GM23248 (cell line): ENCODE measurements around the gene CMTM7. TPM values are rescaled to one million over a fixed set of nuclear protein-coding genes. Genes with fewer than 3 reads are reported as not detected.

Experiments used
- DNase-seq: peaks from one replicate; pipeline ENCODE4 v3.0.0-alpha.2; 2015
- H2AFZ ChIP-seq: fragments of 200-600 bp; sonication (generic); 2 replicates; pipeline ENCODE4 v1.6.1; 2016; ENCODE audit warnings: antibody characterized with exemption
- H3F3A ChIP-seq: fragments of 200-600 bp; sonication (generic); 2 replicates; pipeline ENCODE4 v1.6.1; 2016; ENCODE audit warnings: mild to moderate bottlenecking, antibody characterized with exemption, mixed run types; ENCODE audit not compliant: insufficient read depth
- H3K27ac ChIP-seq: fragments of 200-600 bp; sonication (generic); 2 replicates; pipeline ENCODE4 v1.5.1; 2016; ENCODE audit warnings: mild to moderate bottlenecking
- H3K27me3 ChIP-seq: fragments of 200-600 bp; sonication (generic); replicated peaks from 2 replicates; pipeline ENCODE4 v1.6.1; 2016; ENCODE audit warnings: mild to moderate bottlenecking; ENCODE audit not compliant: insufficient read depth
- H3K36me3 ChIP-seq: fragments of 200-600 bp; sonication (generic); 2 replicates; pipeline ENCODE4 v1.6.1; 2016; ENCODE audit warnings: low read depth, mild to moderate bottlenecking
- H3K4me1 ChIP-seq: fragments of 200-600 bp; sonication (generic); 2 replicates; pipeline ENCODE4 v1.6.1; 2016; ENCODE audit warnings: mild to moderate bottlenecking; ENCODE audit not compliant: insufficient read depth
- H3K4me2 ChIP-seq: fragments of 200-600 bp; sonication (generic); one replicate; pipeline ENCODE4 v1.6.1; 2016; ENCODE audit warnings: mild to moderate bottlenecking; ENCODE audit not compliant: unreplicated experiment
- H3K4me3 ChIP-seq: fragments of 200-600 bp; sonication (generic); 2 replicates; pipeline ENCODE4 v1.5.1; 2016; ENCODE audit warnings: mild to moderate bottlenecking
- H3K79me2 ChIP-seq: fragments of 200-600 bp; sonication (generic); 2 replicates; pipeline ENCODE4 v1.6.1; 2016; ENCODE audit warnings: mild to moderate bottlenecking; ENCODE audit not compliant: insufficient read depth
- H3K9ac ChIP-seq: fragments of 200-600 bp; sonication (generic); 2 replicates; pipeline ENCODE4 v1.6.1; 2016; ENCODE audit warnings: mild to moderate bottlenecking
- H3K9me2 ChIP-seq: fragments of 200-600 bp; sonication (generic); 2 replicates; pipeline ENCODE4 v1.6.1; 2016; ENCODE audit warnings: mixed run types, mild to moderate bottlenecking, moderate library complexity; ENCODE audit not compliant: insufficient read depth
- H3K9me3 ChIP-seq: fragments of 200-600 bp; sonication (generic); one replicate; pipeline ENCODE4 v1.6.1; 2017; ENCODE audit warnings: low read depth
- H4K20me1 ChIP-seq: fragments of 200-600 bp; sonication (generic); 2 replicates; pipeline ENCODE4 v1.6.0; 2016; ENCODE audit not compliant: insufficient read depth
- EZH2 ChIP-seq: fragments of 200-600 bp; sonication (generic); IDR thresholded peaks from 2 replicates; pipeline ENCODE4 v1.6.1; 2018; ENCODE audit warnings: antibody characterized with exemption, mild to moderate bottlenecking; ENCODE audit not compliant: insufficient read depth, poor library complexity, severe bottlenecking
- EZH2phosphoT487 ChIP-seq: fragments of 200-600 bp; sonication (generic); IDR thresholded peaks from 2 replicates; pipeline ENCODE4 v1.6.1; 2018; ENCODE audit warnings: antibody characterized with exemption, moderate library complexity, mild to moderate bottlenecking, low read depth; ENCODE audit not compliant: insufficient read depth
- WGBS, 2 experiments: methylation state at CpG; one replicate each; pipeline ENCODE4 v1.1.6; 2015 to 2017; ENCODE audit warnings: low lambda C conversion rate in 2 of 2, low coverage in 1 of 2; ENCODE audit errors: missing lambda C conversion rate in 2 of 2; 5-methylcytosine and 5-hydroxymethylcytosine counted together
- in situ Hi-C: fragments of 300-500 bp; cut with MboI; formaldehyde crosslinking; loops from 2 replicates; pipeline ENCODE4 v1.15.0; 2020
- polyA plus RNA-seq: library from polyadenylated mRNA; unstranded; fragments of >200 nt; fragmentation: Nextera tagmentation; extraction: Ambion mirVana; gene quantifications from 2 replicates; pipeline ENCODE4 v1.2.1, GENCODE V29; 2016
- total RNA-seq: library from RNA; depleted of rRNA; stranded (reverse); fragments of >200 nt; shearing (Covaris generic); gene quantifications from 2 replicates; pipeline ENCODE4 v1.2.3, GENCODE V29; 2014

CMTM7 gene
- total and polyA plus RNA-seq, 2 experiments from 2014 or later: 6.3 to 23.0 TPM

DNA sequence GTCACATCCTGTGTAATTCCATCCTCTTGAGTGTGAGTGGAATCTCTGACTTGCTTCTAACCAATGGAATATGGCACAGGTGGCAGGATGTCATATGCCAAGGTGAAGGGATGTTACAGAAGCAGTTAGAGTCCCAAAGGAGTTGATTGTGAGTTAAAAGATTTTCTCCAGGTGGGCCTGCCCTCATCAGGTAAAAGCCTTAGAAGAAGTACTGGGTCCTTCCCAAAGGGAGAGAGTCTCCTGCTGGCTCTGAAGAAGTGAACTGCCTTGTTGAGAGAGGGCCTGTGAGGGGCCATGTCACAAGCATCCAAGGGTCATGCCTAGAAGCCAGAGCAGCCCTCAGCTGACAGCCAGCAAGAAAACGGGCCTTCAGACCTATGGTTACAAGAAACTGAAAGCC, 13.1 kb downstream of the CMTM7 start:
- Histone ChIP-seq H3K36me3 (no peaks in the 10 kb centered on the region), H3K9me3 (no peaks in the 10 kb centered on the region), H3K27ac (no peak overlapping the region), H3K4me3 (no peak overlapping the region), H3K79me2 (peaks cover 19% of the 10 kb centered on the region), H4K20me1 (no peaks in the 10 kb centered on the region), H3F3A (peaks cover 5% of the 10 kb centered on the region; the same call in 1 of the 2 replicates), H3K9ac (no peak overlapping the region), H3K4me1 (peaks cover 5% of the 10 kb centered on the region), H2AFZ (no peak overlapping the region), H3K27me3 (no peaks in the 10 kb centered on the region), H3K9me2 (no peaks in the 10 kb centered on the region), H3K4me2 (no peak overlapping the region)
- WGBS, 2 experiments: 81 to 89% methylated on average over 1 of the region's 1 CpG
- no peak for DNase-seq
- TF ChIP-seq EZH2 (no peak), EZH2phosphoT487 (no peak)
- in situ Hi-C loops: no loop called here

DNA sequence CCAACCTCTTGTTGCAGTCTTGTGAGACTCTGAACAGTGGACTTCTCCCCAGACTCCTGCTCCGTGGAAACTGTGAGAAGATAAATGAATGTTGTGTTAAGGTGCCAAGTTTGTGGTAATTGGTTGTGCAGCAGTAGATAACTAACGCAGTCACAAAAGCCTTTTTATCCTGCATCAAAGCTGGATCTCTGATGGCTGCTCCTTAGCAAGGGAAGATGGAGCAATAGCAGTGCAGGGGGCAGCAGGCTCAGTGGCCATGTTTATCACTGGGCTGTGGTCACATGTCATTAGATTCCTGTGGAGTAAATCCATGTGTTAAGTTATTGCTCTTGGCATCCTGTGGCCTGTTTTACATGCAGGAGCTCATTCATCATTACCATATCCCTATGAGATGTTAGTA, 13.5 kb downstream of the CMTM7 start:
- Histone ChIP-seq H4K20me1 (no peaks in the 10 kb centered on the region), H3K9ac (no peak overlapping the region), H3K4me3 (no peak overlapping the region), H3K79me2 (peaks cover 19% of the 10 kb centered on the region), H3K36me3 (no peaks in the 10 kb centered on the region), H2AFZ (no peak overlapping the region), H3K4me1 (peaks cover 5% of the 10 kb centered on the region), H3K9me3 (no peaks in the 10 kb centered on the region), H3K4me2 (no peak overlapping the region), H3K27ac (no peak overlapping the region), H3K27me3 (no peaks in the 10 kb centered on the region), H3F3A (peaks cover 5% of the 10 kb centered on the region; the same call in 1 of the 2 replicates), H3K9me2 (no peaks in the 10 kb centered on the region)
- WGBS, 2 experiments: 33 to 39% methylated on average over 2 of the region's 2 CpGs
- in situ Hi-C loops: no loop called here
- TF ChIP-seq EZH2: no peak
- TF ChIP-seq EZH2phosphoT487: no peak
- no peak for DNase-seq

DNA sequence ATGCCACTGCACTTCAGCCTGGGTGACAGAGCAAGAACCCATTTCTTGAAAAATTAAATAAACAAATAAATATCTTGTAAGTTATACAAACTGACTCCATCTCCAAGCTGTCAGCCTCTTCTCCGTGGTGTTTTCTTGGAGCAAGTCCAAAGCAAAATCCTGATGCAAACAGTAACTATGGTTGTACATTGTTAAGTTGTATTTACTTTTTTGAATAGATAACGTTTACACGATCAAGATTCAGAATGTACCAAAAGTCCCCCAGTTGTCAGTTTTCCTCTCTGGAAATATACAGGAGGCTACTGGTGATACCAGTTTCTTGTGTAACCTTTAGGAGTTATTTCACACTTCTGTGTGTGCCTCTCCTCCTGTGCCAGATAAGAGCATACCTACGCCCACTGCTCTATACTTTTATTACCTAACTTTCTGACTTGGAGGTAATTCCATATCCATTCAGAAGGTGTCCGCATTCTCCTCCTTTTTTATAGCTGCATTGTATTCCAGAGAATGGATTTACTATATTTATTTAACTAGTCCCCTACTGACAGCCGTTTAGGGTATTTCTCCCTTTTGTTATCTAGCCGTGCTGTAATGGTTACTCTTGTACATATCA, 14.2 kb downstream of the CMTM7 start:
- DNase-seq: no peak
- H2AFZ ChIP-seq: no peak overlapping the region
- H3K79me2 ChIP-seq: peaks cover 14% of the 10 kb centered on the region; the same call in 1 of the 2 replicates
- no peaks in the 10 kb centered on the region for H3K9me2 ChIP-seq
- H3K27me3 ChIP-seq: no peaks in the 10 kb centered on the region
- peaks cover 5% of the 10 kb centered on the region for H3K4me1 ChIP-seq
- no peak overlapping the region for H3K27ac ChIP-seq
- in situ Hi-C loops: no loop called here
- H4K20me1 ChIP-seq: no peaks in the 10 kb centered on the region
- H3K9ac ChIP-seq: no peak overlapping the region
- H3K9me3 ChIP-seq: no peaks in the 10 kb centered on the region
- no peak for TF ChIP-seq EZH2phosphoT487
- no peak for TF ChIP-seq EZH2
- H3K4me3 ChIP-seq: no peak overlapping the region
- H3F3A ChIP-seq: peaks cover 4% of the 10 kb centered on the region; the same call in 1 of the 2 replicates
- no peak overlapping the region for H3K4me2 ChIP-seq
- WGBS, 2 experiments: 89 to 90% methylated on average over 7 of the region's 7 CpGs
- no peaks in the 10 kb centered on the region for H3K36me3 ChIP-seq

DNA sequence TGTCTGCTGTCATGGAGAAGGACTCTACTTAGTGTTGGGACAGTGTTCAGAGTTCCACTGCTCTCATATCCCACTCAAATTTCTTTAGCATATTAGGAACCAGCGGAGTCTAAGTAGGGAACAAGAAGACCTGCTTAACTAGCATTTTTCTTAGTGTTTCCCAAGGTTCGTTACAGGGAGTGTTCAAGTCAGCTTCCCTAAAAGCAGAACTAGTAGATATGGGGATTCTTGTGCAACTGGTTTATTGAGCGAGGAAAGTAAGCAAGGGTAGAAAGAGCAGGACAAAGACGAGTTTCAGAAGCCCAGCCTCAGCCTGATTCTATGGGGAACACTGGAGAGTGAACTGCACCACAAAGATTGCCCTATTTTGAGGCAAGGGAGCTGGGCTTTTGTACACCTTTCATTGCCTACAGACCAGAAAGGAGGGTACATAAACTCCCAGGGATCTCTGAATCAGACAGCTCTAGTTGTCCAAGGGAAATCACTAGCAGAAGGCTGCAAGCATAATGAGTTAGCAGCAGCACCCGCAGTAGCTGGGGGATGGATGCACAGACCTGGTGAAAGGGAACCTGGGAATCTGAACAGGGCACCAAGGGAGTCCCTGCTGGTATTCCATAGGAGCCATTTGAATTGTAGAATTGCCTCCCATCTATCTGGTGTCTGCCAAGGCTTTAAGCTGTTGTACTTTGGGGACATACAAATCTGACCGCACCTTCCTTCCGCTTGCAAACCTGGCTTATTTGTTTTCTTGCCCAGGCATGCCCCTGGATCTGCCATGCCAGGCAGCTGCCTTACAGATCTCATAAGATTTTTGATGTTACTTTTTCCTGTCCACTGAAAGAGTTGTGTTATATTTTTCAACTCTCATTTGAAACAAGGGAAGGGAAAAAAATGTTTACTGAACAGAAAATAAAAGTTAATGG, 15.1 kb downstream of the CMTM7 start:
- WGBS, 2 experiments: 96% methylated on average over 7 of the region's 7 CpGs
- DNase-seq: no peak
- H2AFZ ChIP-seq: no peak overlapping the region

More for the DNA sequence above, 15.1 kb downstream of the CMTM7 start:
- Histone ChIP-seq H3K27me3 (no peaks in the 10 kb centered on the region), H3K4me1 (no peaks in the 10 kb centered on the region), H3K79me2 (peaks cover 14% of the 10 kb centered on the region; the same call in 1 of the 2 replicates), H3K4me2 (no peak overlapping the region), H3K9me3 (no peaks in the 10 kb centered on the region), H3F3A (no peaks in the 10 kb centered on the region), H3K9ac (no peak overlapping the region), H3K4me3 (no peak overlapping the region), H3K9me2 (no peaks in the 10 kb centered on the region), H3K36me3 (no peaks in the 10 kb centered on the region), H4K20me1 (no peaks in the 10 kb centered on the region), H3K27ac (no peak overlapping the region)
- TF ChIP-seq EZH2 (no peak), EZH2phosphoT487 (no peak)
- in situ Hi-C loops: no loop called here
